Endothelial cell of umbilical vein (primary cell): ENCODE measurements around the gene LSR. TPM values are rescaled to one million over a fixed set of nuclear protein-coding genes. Genes with fewer than 3 reads are reported as not detected.

Source experiments
- BruUV-seq: library from RNA; stranded (reverse); fragments of 400-500 nt; replicated peaks from 2 replicates; lab custom pipeline; 2021; lab: Mats Ljungman, UMichigan
- CTCF ChIA-PET: fragments of 300-600, 350-600 bp; sonication (Branson Sonifier 250); formaldehyde crosslinking; loops from one replicate; lab custom pipeline; 2021; ENCODE audit warnings: antibody characterized with exemption, inconsistent platforms; lab: Charles Lee
- POLR2A ChIA-PET: fragments of 300-600, 350-600 bp; sonication (Branson Sonifier 250); formaldehyde crosslinking; loops from one replicate; lab custom pipeline; 2021; ENCODE audit warnings: antibody characterized with exemption, inconsistent platforms; lab: Charles Lee
- DNase-seq: peaks from one replicate; pipeline ENCODE4 v3.0.0-alpha.2; 2011; ENCODE audit warnings: low read depth, low spot score
- FAIRE-seq: peaks from 2 replicates; lab custom pipeline; 2011; peaks lifted over from hg19 to GRCh38; lab: Jason Lieb, UNC
- H2AFZ ChIP-seq: 2 replicates; pipeline ENCODE4 v1.6.0; 2012; ENCODE audit warnings: low read depth, low read length, control low read depth, inconsistent platforms
- H3K27ac ChIP-seq: 2 replicates; pipeline ENCODE4 v1.5.1; 2011; ENCODE audit warnings: low read depth, mild to moderate bottlenecking, control low read depth, low read length, moderate library complexity; ENCODE audit not compliant: insufficient read depth
- H3K27me3 ChIP-seq, 2 experiments: 2 replicates each; pipeline versions ENCODE4 v1.6.0 to v1.6.1; 2011; ENCODE audit warnings: low read length in 2 of 2, mixed read lengths in 1 of 2; ENCODE audit not compliant: control insufficient read depth in 2 of 2, insufficient read depth in 2 of 2
- H3K36me3 ChIP-seq, 2 experiments: 2 replicates in 1 of 2; 3 replicates in 1 of 2; pipeline ENCODE4 v1.5.1; 2011; ENCODE audit warnings: low read length in 2 of 2, mild to moderate bottlenecking in 1 of 2, moderate library complexity in 1 of 2; ENCODE audit not compliant: control insufficient read depth in 2 of 2, insufficient read depth in 2 of 2; ENCODE audit errors: extremely low read depth in 1 of 2
- H3K4me1 ChIP-seq: 3 replicates; pipeline ENCODE4 v1.5.1; 2011; ENCODE audit warnings: mild to moderate bottlenecking, low read length; ENCODE audit not compliant: control insufficient read depth, insufficient read depth; ENCODE audit errors: extremely low read depth
- H3K4me2 ChIP-seq: 2 replicates; pipeline ENCODE4 v1.6.1; 2011; ENCODE audit warnings: low read length, control low read depth, mixed read lengths; ENCODE audit not compliant: insufficient read depth
- H3K4me3 ChIP-seq, 3 experiments: fragments of 200-600 bp in 1 of 3; sonication (generic), shearing (Covaris generic) in 1 of 3; replicated peaks in 1 of 3; 2 replicates each; pipeline ENCODE4 v1.5.1; 2011 to 2016; ENCODE audit warnings: control low read depth in 3 of 3, low read length in 3 of 3, mild to moderate bottlenecking in 2 of 3, inconsistent platforms in 1 of 3, low read depth in 1 of 3, moderate library complexity in 1 of 3; ENCODE audit not compliant: insufficient read depth in 1 of 3
- H3K79me2 ChIP-seq: 2 replicates; pipeline ENCODE4 v1.6.0; 2012; ENCODE audit warnings: low read length, inconsistent platforms; ENCODE audit not compliant: control insufficient read depth, insufficient read depth
- H3K9ac ChIP-seq: replicated peaks from 2 replicates; pipeline ENCODE3; 2011; ENCODE audit warnings: low read length, control low read depth; ENCODE audit not compliant: insufficient read depth; ENCODE audit errors: extremely low read depth
- H3K9me1 ChIP-seq: replicated peaks from 3 replicates; pipeline ENCODE4 v1.6.0; 2011; ENCODE audit warnings: mild to moderate bottlenecking, low read length; ENCODE audit not compliant: control insufficient read depth, insufficient read depth; ENCODE audit errors: extremely low read depth
- H3K9me3 ChIP-seq: replicated peaks from 2 replicates; pipeline ENCODE4 v1.5.1; 2012; ENCODE audit warnings: low read length, inconsistent platforms; ENCODE audit not compliant: control insufficient read depth, insufficient read depth
- H4K20me1 ChIP-seq: replicated peaks from 2 replicates; pipeline ENCODE3; 2011; ENCODE audit warnings: mild to moderate bottlenecking, low read length; ENCODE audit not compliant: control insufficient read depth, insufficient read depth; ENCODE audit errors: extremely low read depth
- EZH2 ChIP-seq: IDR thresholded peaks from 2 replicates; pipeline ENCODE4 v1.6.1; 2012; ENCODE audit warnings: borderline replicate concordance, low read depth, mild to moderate bottlenecking, moderate library complexity, low read length, inconsistent platforms; ENCODE audit not compliant: severe bottlenecking
- FOS ChIP-seq: IDR thresholded peaks from 2 replicates; pipeline ENCODE4 v1.6.1; 2011; ENCODE audit warnings: mild to moderate bottlenecking, low read length, moderate library complexity, borderline replicate concordance; ENCODE audit not compliant: insufficient read depth
- GATA2 ChIP-seq: IDR thresholded peaks from 2 replicates; pipeline ENCODE4 v1.7.0; 2011; ENCODE audit warnings: low read depth, mild to moderate bottlenecking, moderate library complexity, mixed read lengths, low read length; ENCODE audit not compliant: insufficient read length, insufficient read depth
- JUN ChIP-seq: IDR thresholded peaks from 2 replicates; pipeline ENCODE4 v1.6.1; 2011; ENCODE audit warnings: borderline replicate concordance, low read depth; ENCODE audit not compliant: insufficient read length, insufficient read depth
- MYC ChIP-seq: IDR thresholded peaks from one replicate; pipeline ENCODE4 v1.6.1; 2011; ENCODE audit warnings: mild to moderate bottlenecking, low read depth, low read length
- POLR2A ChIP-seq: IDR thresholded peaks from 2 replicates; pipeline ENCODE4 v1.6.1; 2012; ENCODE audit warnings: low read depth, mild to moderate bottlenecking, control low read depth, low read length
- POLR2AphosphoS5 ChIP-seq: IDR thresholded peaks from 2 replicates; pipeline ENCODE4 v1.6.1; 2012; ENCODE audit warnings: low read depth, mild to moderate bottlenecking, control low read depth, low read length, moderate library complexity; ENCODE audit not compliant: insufficient read depth
- dilution Hi-C: fragments of 300-500 bp; cut with MboI; formaldehyde crosslinking; loops from one replicate; pipeline ENCODE4 v1.15.0; 2019; ENCODE audit warnings: low sequenced_read_pairs; ENCODE audit not compliant: extremely low pct_ligation_motif_present
- intact Hi-C: fragments of 100-400 bp; cut with micrococcal nuclease; formaldehyde crosslinking; loops from one replicate; pipeline ENCODE4 v1.10.0; 2022
- polyA plus RNA-seq, 4 experiments: library from polyadenylated mRNA; depleted of rRNA in 3 of 4; stranded (reverse) in 3 of 4; unstranded in 1 of 4; fragments of >200 nt; gene quantifications; 2 replicates each; pipeline versions ENCODE4 v1.2.1 to v1.2.3, GENCODE V29; 2011 to 2012; ENCODE audit warnings: missing spikeins in 1 of 4
- total RNA-seq: library from RNA; stranded (reverse); gene quantifications from 2 replicates; pipeline ENCODE4 v1.2.3, GENCODE V29; 2021
- TF ChIP-seq, protein P1 (sequence below), 2 donors: IDR thresholded peaks; 1 replicate in 1 of 2; 2 replicates in 1 of 2; pipeline ENCODE4 v1.5.1; 2011; ENCODE audit warnings: low read length in 2 of 2, mild to moderate bottlenecking in 2 of 2, moderate library complexity in 2 of 2, control low read depth in 1 of 2, inconsistent platforms in 1 of 2, low read depth in 1 of 2; ENCODE audit not compliant: insufficient read depth in 1 of 2; ENCODE audit errors: extremely low read depth in 1 of 2
- TF ChIP-seq, protein P2 (sequence below): IDR thresholded peaks from 2 replicates; pipeline ENCODE4 v1.6.1; 2011; ENCODE audit not compliant: insufficient read depth, insufficient read length

The LSR gene
- total and polyA plus RNA-seq, 2 donors (not counting 3 experiments of a cell fraction or from before 2014, with no cell fraction given) = 0.76 to 1.0 TPM

DNA sequence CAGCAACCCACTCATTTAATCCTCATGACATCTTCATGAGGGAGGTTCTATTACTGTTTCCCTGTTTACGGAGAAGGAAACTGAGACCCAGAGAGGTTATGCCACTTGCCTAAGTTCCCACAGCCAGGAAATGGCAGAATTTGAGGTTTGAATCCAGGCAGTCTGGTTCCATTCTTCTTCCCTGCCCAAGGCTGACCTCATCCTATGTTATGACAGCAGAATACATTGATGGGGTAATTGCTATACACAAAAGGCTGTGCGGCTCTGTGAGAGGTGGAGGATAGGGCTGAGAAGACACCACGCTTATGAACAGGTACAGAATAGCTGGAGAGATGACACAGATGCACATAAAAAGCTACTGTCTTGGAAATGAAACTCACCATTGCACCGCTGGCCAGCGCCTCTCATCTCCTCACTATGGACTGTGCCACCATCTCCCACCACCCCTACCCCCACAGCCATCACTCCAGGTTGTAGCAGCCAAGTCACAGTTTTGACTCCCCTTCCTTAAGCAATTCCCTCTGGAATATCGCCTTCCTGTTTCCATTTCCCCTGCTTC, 54.6 kb downstream of the LSR start:
- intact Hi-C loops = no loop called here
- Histone ChIP-seq H3K9ac (no peak overlapping the region), H3K4me1 (no peaks in the 10 kb centered on the region), H3K9me3 (no peaks in the 10 kb centered on the region), H3K27me3 (no peaks in the 10 kb centered on the region), H3K79me2 (no peaks in the 10 kb centered on the region), H2AFZ (no peak overlapping the region), H4K20me1 (no peaks in the 10 kb centered on the region), H3K9me1 (no peaks in the 10 kb centered on the region), H3K4me2 (no peak overlapping the region), H3K36me3 (no peaks in the 10 kb centered on the region), H3K4me3 (no peak overlapping the region), H3K27ac (no peak overlapping the region)
- dilution Hi-C loops = no loop called here
- CTCF ChIA-PET = no interaction called here
- TF ChIP-seq POLR2AphosphoS5 (no peak), EZH2 (no peak), MYC (no peak), POLR2A (no peak), GATA2 (no peak), FOS (no peak), JUN (no peak)
- TF ChIP-seq, protein P1, sequence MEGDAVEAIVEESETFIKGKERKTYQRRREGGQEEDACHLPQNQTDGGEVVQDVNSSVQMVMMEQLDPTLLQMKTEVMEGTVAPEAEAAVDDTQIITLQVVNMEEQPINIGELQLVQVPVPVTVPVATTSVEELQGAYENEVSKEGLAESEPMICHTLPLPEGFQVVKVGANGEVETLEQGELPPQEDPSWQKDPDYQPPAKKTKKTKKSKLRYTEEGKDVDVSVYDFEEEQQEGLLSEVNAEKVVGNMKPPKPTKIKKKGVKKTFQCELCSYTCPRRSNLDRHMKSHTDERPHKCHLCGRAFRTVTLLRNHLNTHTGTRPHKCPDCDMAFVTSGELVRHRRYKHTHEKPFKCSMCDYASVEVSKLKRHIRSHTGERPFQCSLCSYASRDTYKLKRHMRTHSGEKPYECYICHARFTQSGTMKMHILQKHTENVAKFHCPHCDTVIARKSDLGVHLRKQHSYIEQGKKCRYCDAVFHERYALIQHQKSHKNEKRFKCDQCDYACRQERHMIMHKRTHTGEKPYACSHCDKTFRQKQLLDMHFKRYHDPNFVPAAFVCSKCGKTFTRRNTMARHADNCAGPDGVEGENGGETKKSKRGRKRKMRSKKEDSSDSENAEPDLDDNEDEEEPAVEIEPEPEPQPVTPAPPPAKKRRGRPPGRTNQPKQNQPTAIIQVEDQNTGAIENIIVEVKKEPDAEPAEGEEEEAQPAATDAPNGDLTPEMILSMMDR (IDR thresholded peaks at IDR 0.05; ENCODE audit: extremely low read depth in 1 of 2, insufficient read depth in 1 of 2, low read depth in 1 of 2, low read length in 2 of 2) = no peak
- TF ChIP-seq, protein P2, sequence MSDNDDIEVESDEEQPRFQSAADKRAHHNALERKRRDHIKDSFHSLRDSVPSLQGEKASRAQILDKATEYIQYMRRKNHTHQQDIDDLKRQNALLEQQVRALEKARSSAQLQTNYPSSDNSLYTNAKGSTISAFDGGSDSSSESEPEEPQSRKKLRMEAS = no peak
- no TSS peak for BruUV-seq
- POLR2A ChIA-PET = no interaction called here
- no peak for FAIRE-seq
- DNase-seq = no peak
